Neural progenitor cell (in vitro differentiated cells): ENCODE data around the gene MYO18B. TPM values are rescaled to one million over a fixed set of nuclear protein-coding genes. Genes with fewer than 3 reads are reported as not detected.
A peak's percentile ranks its signal among the peaks of the same experiment; 100 is the strongest.

Experiments
- DNase-seq: peaks from one replicate; pipeline ENCODE4 v3.0.0-alpha.2; 2016; ENCODE audit warnings: low spot score
- H2AFZ ChIP-seq: fragments of 200-600 bp; sonication (generic); replicated peaks from 2 replicates; pipeline ENCODE4 v1.6.1; 2016; ENCODE audit warnings: antibody characterized with exemption
- H3F3A ChIP-seq: fragments of 200-600 bp; sonication (generic); 2 replicates; pipeline ENCODE4 v1.6.1; 2016; ENCODE audit warnings: antibody characterized with exemption, low read depth
- H3K27ac ChIP-seq: fragments of 200-600 bp; sonication (generic); 2 replicates; pipeline ENCODE4 v1.5.1; 2016; ENCODE audit warnings: mild to moderate bottlenecking
- H3K27me3 ChIP-seq: fragments of 200-600 bp; sonication (generic); 2 replicates; pipeline ENCODE4 v1.6.1; 2016; ENCODE audit warnings: mild to moderate bottlenecking, moderate library complexity
- H3K36me3 ChIP-seq: fragments of 200-600 bp; sonication (generic); 2 replicates; pipeline ENCODE4 v1.5.1; 2016
- H3K4me1 ChIP-seq: fragments of 200-600 bp; sonication (generic); 2 replicates; pipeline ENCODE4 v1.6.1; 2016; ENCODE audit warnings: mixed run types
- H3K4me2 ChIP-seq: fragments of 200-600 bp; sonication (generic); 2 replicates; pipeline ENCODE4 v1.6.1; 2016
- H3K4me3 ChIP-seq: fragments of 200-600 bp; sonication (generic); 2 replicates; pipeline ENCODE4 v1.5.1; 2016
- H3K79me2 ChIP-seq: fragments of 200-600 bp; sonication (generic); 2 replicates; pipeline ENCODE4 v1.6.1; 2016; ENCODE audit warnings: low read depth
- H3K9ac ChIP-seq: fragments of 200-600 bp; sonication (generic); 2 replicates; pipeline ENCODE4 v1.6.1; 2016
- H3K9me3 ChIP-seq: fragments of 200-600 bp; sonication (generic); 2 replicates; pipeline ENCODE4 v1.5.1; 2016; ENCODE audit warnings: low read depth
- H4K20me1 ChIP-seq: fragments of 200-600 bp; sonication (generic); 2 replicates; pipeline ENCODE4 v1.6.1; 2016; ENCODE audit warnings: low read depth
- H3K27ac Mint-ChIP-seq: 3 replicates; pipeline ENCODE4 v1.8.0; 2021; ENCODE audit warnings: mixed read lengths
- H3K27me3 Mint-ChIP-seq: 2 replicates; pipeline ENCODE4 v1.8.0; 2022; ENCODE audit warnings: low read depth, mild to moderate bottlenecking, inconsistent platforms, moderate library complexity, mixed read lengths; ENCODE audit not compliant: insufficient read depth
- H3K36me3 Mint-ChIP-seq: 3 replicates; pipeline ENCODE4 v1.8.0; 2021; ENCODE audit warnings: mixed read lengths
- H3K4me1 Mint-ChIP-seq: 3 replicates; pipeline ENCODE4 v1.8.0; 2021; ENCODE audit warnings: mixed read lengths
- H3K4me3 Mint-ChIP-seq: 3 replicates; pipeline ENCODE4 v1.8.0; 2021; ENCODE audit warnings: mild to moderate bottlenecking, moderate library complexity, mixed read lengths
- H3K9me3 Mint-ChIP-seq: 3 replicates; pipeline ENCODE4 v1.8.0; 2020; ENCODE audit warnings: mixed read lengths
- EZH2 ChIP-seq: fragments of 200-600 bp; sonication (generic); IDR thresholded peaks from 2 replicates; pipeline ENCODE4 v1.6.1; 2017; ENCODE audit warnings: antibody characterized with exemption, mild to moderate bottlenecking, moderate library complexity
- EZH2phosphoT487 ChIP-seq: fragments of 200-600 bp; sonication (generic); IDR thresholded peaks from 2 replicates; pipeline ENCODE4 v1.6.1; 2017; ENCODE audit warnings: antibody characterized with exemption
- total RNA-seq: library from RNA; depleted of rRNA; stranded (reverse); fragments of >200 nt; gene quantifications from 2 replicates; pipeline ENCODE4 v1.2.3, GENCODE V29; 2015; ENCODE audit warnings: low replicate concordance
- TF ChIP-seq, protein P1 (sequence below): fragments of 200-600 bp; sonication (generic); IDR thresholded peaks from 2 replicates; pipeline ENCODE4 v1.5.1; 2017; ENCODE audit warnings: antibody characterized with exemption, mild to moderate bottlenecking

The MYO18B gene
- total RNA-seq, 1 donor from 2014 or later: not detected

DNA sequence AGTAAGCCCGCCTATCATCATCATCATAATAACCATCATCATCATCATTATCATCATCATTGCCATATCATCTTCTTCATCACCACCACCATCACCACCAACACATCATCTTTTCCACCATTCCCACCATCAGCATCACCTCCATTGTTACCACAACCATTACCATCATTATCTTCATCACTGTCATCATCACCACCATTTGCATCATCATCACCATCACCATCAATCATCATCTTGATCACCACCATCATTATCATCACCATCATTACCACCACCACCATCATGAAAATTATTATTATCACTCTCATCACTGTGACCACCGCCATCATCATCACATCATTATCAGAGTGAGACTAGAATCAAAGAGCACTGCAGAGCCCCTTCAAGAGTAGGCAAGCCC lies 227.9 kb downstream of the MYO18B start:
- Histone ChIP-seq H3K4me3 (peak overlapping the region; percentile 28), H3K36me3 (no peaks in the 10 kb centered on the region), H3K4me1 (peaks cover 34% of the 10 kb centered on the region), H3K27me3 (no peaks in the 10 kb centered on the region), H3K4me2 (peak overlapping the region; percentile 76), H3F3A (peaks cover 31% of the 10 kb centered on the region), H4K20me1 (no peaks in the 10 kb centered on the region), H3K79me2 (no peaks in the 10 kb centered on the region), H2AFZ (no peak overlapping the region), H3K27ac (peak overlapping the region; percentile 83), H3K9ac (no peak overlapping the region), H3K9me3 (no peaks in the 10 kb centered on the region)
- Mint-ChIP-seq H3K4me3 (no peak overlapping the region), H3K36me3 (no peaks in the 10 kb centered on the region), H3K27me3 (peaks cover 3% of the 10 kb centered on the region), H3K4me1 (peaks cover 11% of the 10 kb centered on the region), H3K27ac (no peak overlapping the region), H3K9me3 (no peaks in the 10 kb centered on the region)
- TF ChIP-seq, protein P1, sequence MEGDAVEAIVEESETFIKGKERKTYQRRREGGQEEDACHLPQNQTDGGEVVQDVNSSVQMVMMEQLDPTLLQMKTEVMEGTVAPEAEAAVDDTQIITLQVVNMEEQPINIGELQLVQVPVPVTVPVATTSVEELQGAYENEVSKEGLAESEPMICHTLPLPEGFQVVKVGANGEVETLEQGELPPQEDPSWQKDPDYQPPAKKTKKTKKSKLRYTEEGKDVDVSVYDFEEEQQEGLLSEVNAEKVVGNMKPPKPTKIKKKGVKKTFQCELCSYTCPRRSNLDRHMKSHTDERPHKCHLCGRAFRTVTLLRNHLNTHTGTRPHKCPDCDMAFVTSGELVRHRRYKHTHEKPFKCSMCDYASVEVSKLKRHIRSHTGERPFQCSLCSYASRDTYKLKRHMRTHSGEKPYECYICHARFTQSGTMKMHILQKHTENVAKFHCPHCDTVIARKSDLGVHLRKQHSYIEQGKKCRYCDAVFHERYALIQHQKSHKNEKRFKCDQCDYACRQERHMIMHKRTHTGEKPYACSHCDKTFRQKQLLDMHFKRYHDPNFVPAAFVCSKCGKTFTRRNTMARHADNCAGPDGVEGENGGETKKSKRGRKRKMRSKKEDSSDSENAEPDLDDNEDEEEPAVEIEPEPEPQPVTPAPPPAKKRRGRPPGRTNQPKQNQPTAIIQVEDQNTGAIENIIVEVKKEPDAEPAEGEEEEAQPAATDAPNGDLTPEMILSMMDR: no peak
- TF ChIP-seq EZH2 (no peak), EZH2phosphoT487 (no peak)
- DNase-seq: no peak

DNA sequence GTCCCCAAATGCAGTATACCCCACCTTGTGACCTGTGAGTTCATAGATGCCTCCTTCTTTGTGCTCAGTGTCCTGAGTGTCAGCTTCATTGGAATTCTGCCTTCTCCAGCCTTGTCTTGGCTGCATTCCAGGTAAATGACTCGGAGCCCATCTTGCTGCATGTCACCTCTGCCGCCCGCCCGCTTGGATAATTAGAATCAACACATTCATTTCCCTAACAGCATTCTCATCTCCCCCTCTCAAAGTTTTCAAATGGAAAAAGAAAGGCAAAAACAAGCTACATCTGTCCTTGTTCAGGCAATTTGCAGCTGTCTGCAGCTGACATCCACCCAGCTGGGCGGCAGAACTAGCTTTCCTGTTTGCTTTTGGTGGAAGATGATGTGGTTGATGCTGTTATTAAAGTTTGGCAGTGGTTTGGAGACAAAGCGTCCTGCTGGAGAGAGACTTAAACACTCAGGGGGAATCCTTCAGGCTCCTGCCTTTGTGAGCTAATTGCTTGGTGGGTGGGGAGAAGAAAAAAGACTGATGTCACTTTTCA lies 228.5 kb downstream of the MYO18B start:
- Histone ChIP-seq H3K27me3 (no peaks in the 10 kb centered on the region), H2AFZ (peak overlapping the region; percentile 92), H3K9me3 (no peaks in the 10 kb centered on the region), H4K20me1 (no peaks in the 10 kb centered on the region), H3K79me2 (no peaks in the 10 kb centered on the region), H3K4me1 (peaks cover 34% of the 10 kb centered on the region), H3K27ac (peak overlapping the region; percentile 83), H3K9ac (no peak overlapping the region), H3K4me3 (peak overlapping the region; percentile 28), H3K36me3 (no peaks in the 10 kb centered on the region), H3K4me2 (peak overlapping the region; percentile 76), H3F3A (peaks cover 31% of the 10 kb centered on the region)
- peak; percentile 49 for DNase-seq
- Mint-ChIP-seq H3K36me3 (no peaks in the 10 kb centered on the region), H3K4me3 (no peak overlapping the region), H3K27ac (no peak overlapping the region), H3K27me3 (peaks cover 3% of the 10 kb centered on the region), H3K9me3 (no peaks in the 10 kb centered on the region), H3K4me1 (peaks cover 11% of the 10 kb centered on the region)
- TF ChIP-seq, protein P1: no peak
- TF ChIP-seq EZH2phosphoT487 (no peak), EZH2 (no peak)

DNA sequence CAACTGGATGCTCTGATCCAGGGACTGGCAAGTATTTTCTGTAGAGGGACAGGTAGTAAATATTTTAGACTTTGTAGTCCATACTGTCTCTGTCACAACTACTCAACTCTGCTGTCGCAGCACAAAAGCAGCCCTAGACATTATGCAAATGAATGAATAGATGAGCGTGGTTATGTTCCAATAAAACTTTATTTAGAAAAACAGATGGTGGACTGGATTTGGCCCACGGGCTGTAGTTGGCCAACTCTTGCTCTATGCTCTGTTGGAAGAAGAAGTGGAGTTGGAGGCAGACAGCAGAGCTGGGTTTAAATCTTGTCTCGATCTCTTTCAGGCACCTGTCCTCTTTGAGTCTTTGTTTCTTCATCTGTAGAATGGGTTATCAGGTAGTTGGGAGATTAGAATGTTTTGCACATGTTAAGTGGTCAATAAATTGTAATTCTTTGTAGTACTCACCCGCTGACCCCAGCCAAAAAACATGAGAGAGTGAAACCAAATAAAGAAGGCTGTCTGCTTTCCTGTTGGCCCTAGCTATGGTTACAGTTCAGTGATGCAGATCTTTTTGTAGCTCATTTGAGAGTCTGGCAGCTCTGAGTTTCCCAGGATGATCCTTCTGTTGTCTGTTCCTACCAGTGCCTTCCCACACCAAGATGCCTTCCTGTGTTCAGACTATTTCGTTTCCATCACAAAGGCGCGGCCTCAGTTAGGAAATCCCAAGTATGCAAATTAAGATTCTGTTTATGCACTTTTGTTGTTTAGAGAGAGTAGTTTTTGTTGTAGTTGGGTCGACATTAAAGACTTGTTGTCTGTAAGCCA lies 229.2 kb downstream of the MYO18B start:
- peak overlapping the region; percentile 38 for H3K27ac Mint-ChIP-seq
- no peaks in the 10 kb centered on the region for H3K9me3 ChIP-seq
- TF ChIP-seq EZH2phosphoT487 (no peak), EZH2 (no peak)
- TF ChIP-seq, protein P1: no peak
- H3K4me3 ChIP-seq: peak overlapping the region; percentile 28
- peak overlapping the region; percentile 92 for H2AFZ ChIP-seq
- no peaks in the 10 kb centered on the region for H3K36me3 Mint-ChIP-seq
- no peaks in the 10 kb centered on the region for H3K36me3 ChIP-seq
- H3K4me1 ChIP-seq: peaks cover 29% of the 10 kb centered on the region
- H3K4me2 ChIP-seq: peak overlapping the region; percentile 76
- peak overlapping the region; percentile 83 for H3K27ac ChIP-seq
- no peaks in the 10 kb centered on the region for H4K20me1 ChIP-seq
- H3F3A ChIP-seq: peaks cover 28% of the 10 kb centered on the region
- H3K27me3 ChIP-seq: no peaks in the 10 kb centered on the region
- H3K79me2 ChIP-seq: no peaks in the 10 kb centered on the region
- peaks cover 7% of the 10 kb centered on the region for H3K4me1 Mint-ChIP-seq
- peak; percentile 38 for DNase-seq
- no peaks in the 10 kb centered on the region for H3K9me3 Mint-ChIP-seq
- no peak overlapping the region for H3K9ac ChIP-seq
- H3K4me3 Mint-ChIP-seq: peak overlapping the region; percentile 7
- H3K27me3 Mint-ChIP-seq: peaks cover 3% of the 10 kb centered on the region
